NK-92 (cell line): ENCODE results near the gene TTLL11.
"Not testable (repeated sequence)": the region's sequence is repeated elsewhere in the genome, so short reads cannot be mapped to it uniquely, and the experiment has no call there.

Experiments used
- DNase-seq: peaks from one replicate; lab custom pipeline; 2025; ENCODE audit not compliant: unreplicated experiment; lab: John Stamatoyannopoulos, UW

Gene TTLL11

GRCh38 chr9:122011818-122012498, 81.2 kb downstream of the TTLL11 start:
- no peak for DNase-seq

GRCh38 chr9:122008559-122008958, 84.5 kb downstream of the TTLL11 start:
- DNase-seq = no peak

- DNase-seq = no peak
Observed at GRCh38 chr9:122007837-122008236, 85.3 kb downstream of the TTLL11 start.

DNA sequence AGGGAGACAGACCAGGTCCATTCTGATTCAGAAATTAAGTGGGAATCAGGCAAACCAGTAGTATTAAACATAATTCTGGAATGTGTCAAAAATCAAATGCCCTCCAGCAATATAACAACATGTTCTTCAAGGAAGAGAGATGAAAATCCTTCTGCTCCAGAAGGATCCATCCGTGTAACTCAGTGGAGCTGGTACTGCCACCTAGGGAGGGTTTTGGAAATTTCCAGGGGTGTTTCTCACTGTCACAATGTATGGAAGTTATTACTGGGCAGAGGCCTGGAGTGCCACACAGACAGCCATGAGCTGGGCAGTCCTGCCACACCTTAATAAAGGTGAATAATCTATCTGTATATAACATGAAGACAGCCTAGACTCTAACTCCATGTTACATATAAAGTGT, 87.5 kb downstream of the TTLL11 start:
- no peak for DNase-seq

DNA sequence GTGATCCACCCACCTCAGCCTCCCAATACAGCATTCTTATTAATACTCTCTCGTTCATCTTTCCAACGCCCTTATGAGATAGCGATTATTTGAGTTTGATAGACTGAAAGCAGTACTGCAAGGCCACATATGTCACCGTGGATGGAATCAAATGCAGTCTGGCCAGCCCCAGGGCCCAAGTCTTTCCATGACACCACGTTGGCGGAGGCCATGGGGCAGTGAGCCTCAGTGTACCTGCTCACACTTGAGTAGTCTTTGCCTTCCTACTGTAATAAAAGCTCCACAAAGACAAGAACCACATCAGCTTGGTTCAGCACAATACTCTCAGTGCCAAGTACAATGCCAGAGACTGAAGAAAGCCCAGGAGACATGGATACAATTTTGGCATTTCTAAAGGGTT, 88.5 kb downstream of the TTLL11 start:
- no peak for DNase-seq

GRCh38 chr9:122001491-122002201, 91.5 kb downstream of the TTLL11 start:
- DNase-seq = no peak

- DNase-seq = not testable (repeated sequence)
Observed at GRCh38 chr9:122000526-122000925, 92.6 kb downstream of the TTLL11 start.

- no peak for DNase-seq
Observed at GRCh38 chr9:121999556-121999955, 93.6 kb downstream of the TTLL11 start.

- no peak for DNase-seq
Observed at GRCh38 chr9:121998513-121999049, 94.5 kb downstream of the TTLL11 start.

DNA sequence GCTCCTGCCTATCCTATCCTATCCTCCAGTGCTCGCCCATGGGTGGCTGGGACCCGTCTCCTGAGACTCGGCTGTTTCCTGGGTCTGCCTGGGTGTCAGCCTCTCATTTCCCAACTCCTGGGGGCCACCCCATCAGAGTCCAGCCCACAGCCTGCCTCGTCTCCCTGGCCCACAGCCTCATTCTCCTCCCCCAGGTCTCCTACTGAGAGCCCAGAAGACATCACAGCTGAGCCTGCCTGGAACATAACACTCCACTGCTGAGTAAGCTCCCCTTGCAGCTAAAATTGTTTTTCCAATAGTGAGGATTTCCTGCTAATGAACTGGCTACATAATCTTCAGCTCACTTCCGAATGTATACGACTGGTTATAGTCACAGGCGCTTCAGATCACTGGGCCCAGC, 95.3 kb downstream of the TTLL11 start:
- DNase-seq = no peak

DNA sequence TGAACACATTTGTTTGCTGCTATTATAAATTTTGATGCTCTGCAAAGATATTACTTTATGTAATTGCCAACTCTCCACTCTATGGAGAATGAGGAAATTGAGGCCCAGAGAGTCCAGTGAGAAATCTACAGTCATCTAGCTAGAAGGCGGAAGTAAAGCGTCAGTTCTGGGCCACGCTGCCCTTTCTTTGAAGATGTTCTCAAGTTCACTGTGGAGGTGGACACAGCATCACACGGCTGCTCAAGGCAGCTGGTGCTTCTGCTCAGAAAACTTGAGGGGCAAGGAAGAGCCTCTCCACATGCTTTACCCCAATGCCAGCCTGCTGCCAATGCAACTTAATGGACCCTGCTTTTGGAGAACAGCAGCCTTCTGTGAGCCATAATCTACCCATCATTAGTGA, 96.3 kb downstream of the TTLL11 start:
- no peak for DNase-seq

DNA sequence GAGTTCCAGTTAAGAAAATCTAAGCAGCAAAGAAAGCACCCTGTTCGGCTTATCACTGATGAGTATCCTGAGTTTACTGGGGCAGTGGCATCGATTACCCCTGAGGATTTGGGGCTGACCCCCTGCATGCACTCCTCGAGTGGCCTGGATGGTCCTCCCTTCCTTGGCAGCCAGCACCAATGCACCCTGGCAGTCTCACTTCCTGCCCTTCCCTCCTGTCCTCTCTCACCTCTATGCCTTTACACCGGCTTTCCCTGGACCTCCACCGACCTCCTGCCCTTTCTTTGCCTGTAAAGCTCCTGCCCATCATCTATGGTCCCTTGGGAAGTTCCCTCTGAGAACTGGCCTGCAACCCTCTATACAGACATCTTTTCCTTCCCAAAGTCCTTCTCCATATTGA, 97.1 kb downstream of the TTLL11 start:
- DNase-seq = no peak

DNA sequence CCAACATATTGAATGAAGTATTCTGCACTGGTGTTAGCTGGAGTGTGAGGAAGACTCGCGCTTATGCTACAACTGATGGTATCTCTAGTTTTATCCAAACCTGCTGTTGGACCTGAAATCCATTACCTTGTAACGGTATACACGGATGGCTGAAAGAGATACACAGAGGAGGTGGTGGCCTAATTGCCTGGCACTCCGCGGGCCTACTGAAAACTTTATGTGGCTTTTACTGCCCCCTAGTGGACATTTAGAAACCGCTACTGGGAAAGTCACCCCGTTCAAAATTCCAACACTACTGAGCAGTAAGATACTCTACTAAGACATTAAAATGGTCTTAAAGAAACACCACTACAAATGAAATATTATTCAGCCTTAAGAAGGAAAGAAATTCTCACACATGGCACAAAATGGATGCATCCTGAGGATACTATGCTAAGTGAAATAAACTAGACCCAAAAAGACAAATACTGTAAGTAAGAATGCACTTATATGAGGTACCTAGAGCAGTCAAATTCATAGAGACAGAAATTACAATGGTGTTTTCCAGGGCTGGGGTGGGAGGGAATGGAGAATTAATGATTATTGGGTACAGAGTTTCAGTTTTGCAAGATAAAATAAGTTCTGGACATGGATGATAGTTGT, 100.4 kb downstream of the TTLL11 start:
- no peak for DNase-seq

DNA sequence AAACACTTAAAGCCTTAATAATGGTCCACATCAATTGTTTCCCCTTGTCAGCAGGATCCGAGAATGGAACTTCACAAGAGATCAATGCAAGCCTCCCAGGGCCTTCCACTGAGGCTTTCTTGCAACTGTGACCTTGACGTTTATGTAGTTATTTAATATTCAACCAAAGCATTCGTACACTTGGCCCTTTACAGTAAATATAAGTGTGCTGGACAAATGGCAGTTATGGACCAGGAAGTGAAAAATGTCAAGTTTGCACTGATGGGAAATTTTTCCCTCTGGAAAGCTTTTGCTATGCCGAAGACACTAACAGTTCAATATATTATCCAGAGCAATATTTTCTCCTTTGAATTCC, 101.8 kb downstream of the TTLL11 start:
- DNase-seq = no peak

DNA sequence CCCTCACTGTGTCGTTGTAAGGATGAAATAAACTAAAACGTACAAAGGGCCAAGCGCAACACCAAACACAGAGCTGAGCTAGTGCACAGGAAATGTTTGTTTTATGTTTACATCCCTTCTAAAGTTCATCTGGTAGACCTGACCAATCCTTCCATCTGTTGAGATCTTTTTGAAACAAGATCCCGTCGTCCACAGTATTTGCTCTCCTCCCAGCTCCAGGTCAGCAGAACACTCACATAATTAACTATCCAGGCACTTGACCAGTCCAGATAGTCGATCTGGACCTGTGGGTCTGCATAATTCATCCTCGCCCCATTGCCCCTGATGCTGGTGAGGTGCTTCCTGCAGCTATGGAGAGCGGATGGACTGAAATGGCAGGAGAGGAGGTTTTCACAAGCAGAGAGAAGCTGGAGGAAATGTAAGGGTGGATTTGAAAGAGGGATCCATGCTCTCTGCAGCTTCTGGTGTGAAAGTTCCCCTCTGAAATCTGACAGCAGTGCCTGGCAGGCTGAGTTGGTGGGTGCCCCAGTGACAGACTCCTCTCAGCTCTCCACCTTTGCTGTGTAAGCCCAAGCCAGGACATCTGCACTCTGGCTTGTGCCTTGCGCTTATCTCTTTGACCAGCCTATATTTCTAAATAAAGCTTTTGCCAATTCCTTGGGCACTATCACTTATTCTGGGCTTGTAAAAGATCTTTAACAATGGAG, 102.4 kb downstream of the TTLL11 start:
- no peak for DNase-seq

DNA sequence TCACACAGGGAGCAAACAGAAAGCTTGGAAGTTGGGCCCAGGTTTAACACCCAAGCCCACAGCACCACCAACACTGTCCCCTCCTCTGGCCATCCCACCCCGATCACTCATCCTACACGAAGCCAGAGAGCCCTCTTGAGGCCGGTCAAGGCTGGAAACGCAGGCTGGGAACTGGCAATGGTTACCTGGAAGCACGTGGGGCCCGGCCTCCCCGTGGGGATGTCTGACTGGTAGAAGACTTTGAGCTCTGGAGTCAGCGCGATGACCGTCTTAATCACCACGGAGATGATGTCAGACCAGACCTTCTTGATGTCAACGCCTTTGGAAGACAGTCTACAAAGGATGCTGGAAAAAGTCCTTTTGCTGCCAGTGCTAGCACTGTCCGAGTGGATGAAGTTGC, 104.1 kb downstream of the TTLL11 start:
- no peak for DNase-seq

DNA sequence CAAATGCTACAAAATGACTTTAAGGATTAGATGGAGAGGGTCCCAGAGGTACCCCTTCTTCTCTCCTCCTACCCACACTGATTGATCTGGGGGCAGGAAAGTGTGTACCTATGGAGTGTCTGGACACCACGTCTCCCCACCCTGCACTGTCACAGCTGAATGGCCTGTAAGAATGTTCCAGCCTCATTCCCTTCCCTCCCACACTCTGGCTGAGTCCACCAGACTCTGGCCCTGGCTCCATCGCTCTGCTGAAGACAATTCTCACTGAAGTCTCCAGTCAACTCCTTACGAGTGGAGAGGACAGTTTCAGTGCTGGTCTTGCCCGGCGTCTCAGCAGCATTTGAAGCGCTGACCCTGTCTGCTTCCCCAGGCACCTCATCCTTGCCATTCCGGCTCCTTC, 105.8 kb downstream of the TTLL11 start:
- no peak for DNase-seq

DNA sequence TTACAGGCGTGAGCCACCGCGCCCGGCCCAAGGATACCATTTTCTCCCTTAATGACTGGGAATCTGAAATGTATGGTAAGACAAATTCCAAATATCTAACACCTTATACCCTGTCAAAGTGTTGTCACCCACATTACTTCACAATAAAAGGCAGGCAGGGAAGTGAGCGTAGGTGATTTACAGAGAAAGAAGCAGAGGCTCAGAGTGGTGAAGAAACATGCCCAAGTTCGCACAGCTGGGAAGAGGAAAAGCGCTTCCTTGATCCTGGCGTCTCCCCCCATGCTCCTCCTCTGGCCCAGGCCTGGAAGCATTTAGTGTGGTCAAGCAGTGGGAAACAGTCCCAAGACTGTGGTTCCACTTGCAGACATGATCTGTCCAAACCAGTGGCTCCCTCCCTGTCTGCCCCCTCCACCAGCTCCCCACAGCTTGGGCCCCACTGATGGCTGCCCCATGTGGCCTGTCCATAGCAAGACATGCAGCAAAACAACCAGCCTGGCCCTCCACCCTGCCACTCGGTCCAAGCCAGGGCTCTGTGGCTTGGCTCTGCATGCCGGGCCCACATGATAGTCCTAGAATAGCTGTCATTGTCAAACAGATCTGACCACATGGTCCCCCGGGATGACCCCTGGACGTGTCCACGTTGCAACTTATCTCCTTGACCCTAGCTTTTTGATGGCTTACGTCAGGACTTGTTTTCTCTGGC, 107.2 kb downstream of the TTLL11 start:
- no peak for DNase-seq

DNA sequence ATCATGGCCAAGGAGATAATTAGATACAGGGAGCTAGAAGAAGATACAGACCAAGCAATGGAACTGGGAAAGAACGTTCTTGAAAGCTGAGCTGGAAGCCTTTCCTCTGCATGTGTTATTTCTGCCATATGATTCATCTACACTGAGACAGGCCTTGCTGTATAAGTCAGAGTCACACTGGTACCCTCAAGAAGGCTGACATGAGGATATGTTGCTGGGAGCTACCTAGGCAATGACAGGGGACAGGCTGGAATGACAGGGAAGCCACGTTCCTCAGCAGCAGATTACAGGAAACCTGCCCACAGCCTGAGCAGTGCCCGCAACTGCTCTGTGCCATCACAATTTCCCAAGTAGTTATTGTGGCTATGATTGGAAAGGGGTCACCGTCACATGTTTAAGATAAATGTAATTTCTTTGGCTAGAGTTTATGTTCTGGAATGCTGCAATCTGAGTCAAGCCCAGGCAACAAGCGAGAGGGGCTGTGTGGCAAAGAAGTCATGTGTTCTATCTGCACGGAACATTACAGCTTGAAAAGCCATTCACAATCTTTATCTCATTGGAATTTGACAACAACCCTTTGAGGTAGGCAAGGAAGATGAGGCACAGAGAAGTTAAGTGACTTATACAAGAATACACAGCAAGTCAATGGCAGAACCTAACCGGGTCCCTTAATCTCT, 108.2 kb downstream of the TTLL11 start:
- no peak for DNase-seq

GRCh38 chr9:121983736-121984135, 109.4 kb downstream of the TTLL11 start:
- DNase-seq = no peak
